Ishikawa (cell line): ENCODE results near the gene EPB41L5.

Experiments used
- CEBPB ChIP-seq: IDR thresholded peaks from 2 replicates; pipeline ENCODE4 v1.6.1; 2012
- CREB1 ChIP-seq: IDR thresholded peaks from 2 replicates; pipeline ENCODE4 v1.6.1; 2012; ENCODE audit warnings: low read depth
- EGR1 ChIP-seq: IDR thresholded peaks from 2 replicates; pipeline ENCODE4 v1.6.1; 2012
- EP300 ChIP-seq: IDR thresholded peaks from 2 replicates; pipeline ENCODE4 v1.6.1; 2012; ENCODE audit warnings: borderline replicate concordance
- FOXM1 ChIP-seq: IDR thresholded peaks from 2 replicates; pipeline ENCODE4 v1.6.1; 2012; ENCODE audit warnings: low read depth, borderline replicate concordance
- MAX ChIP-seq: IDR thresholded peaks from 2 replicates; pipeline ENCODE4 v1.6.1; 2012
- NFIC ChIP-seq: IDR thresholded peaks from 2 replicates; pipeline ENCODE4 v1.6.1; 2012
- RAD21 ChIP-seq: IDR thresholded peaks from 2 replicates; pipeline ENCODE4 v1.6.1; 2012; ENCODE audit warnings: low read depth
- TAF1 ChIP-seq: IDR thresholded peaks from 2 replicates; pipeline ENCODE4 v1.6.1; 2012; ENCODE audit warnings: low read depth, mild to moderate bottlenecking
- TCF12 ChIP-seq: IDR thresholded peaks from 2 replicates; pipeline ENCODE4 v1.6.1; 2012; ENCODE audit warnings: low read depth
- TEAD4 ChIP-seq: IDR thresholded peaks from 2 replicates; pipeline ENCODE4 v1.6.1; 2012
- USF1 ChIP-seq: IDR thresholded peaks from 2 replicates; pipeline ENCODE4 v1.6.1; 2012
- YY1 ChIP-seq: IDR thresholded peaks from 2 replicates; pipeline ENCODE4 v1.6.1; 2012; ENCODE audit warnings: low read depth
- ZBTB7A ChIP-seq: IDR thresholded peaks from 2 replicates; pipeline ENCODE4 v1.6.1; 2012; ENCODE audit warnings: low read depth
- TF ChIP-seq, protein P1 (sequence below): IDR thresholded peaks from 2 replicates; pipeline ENCODE4 v1.6.1; 2012; ENCODE audit warnings: low read depth, mild to moderate bottlenecking

The EPB41L5 gene

DNA sequence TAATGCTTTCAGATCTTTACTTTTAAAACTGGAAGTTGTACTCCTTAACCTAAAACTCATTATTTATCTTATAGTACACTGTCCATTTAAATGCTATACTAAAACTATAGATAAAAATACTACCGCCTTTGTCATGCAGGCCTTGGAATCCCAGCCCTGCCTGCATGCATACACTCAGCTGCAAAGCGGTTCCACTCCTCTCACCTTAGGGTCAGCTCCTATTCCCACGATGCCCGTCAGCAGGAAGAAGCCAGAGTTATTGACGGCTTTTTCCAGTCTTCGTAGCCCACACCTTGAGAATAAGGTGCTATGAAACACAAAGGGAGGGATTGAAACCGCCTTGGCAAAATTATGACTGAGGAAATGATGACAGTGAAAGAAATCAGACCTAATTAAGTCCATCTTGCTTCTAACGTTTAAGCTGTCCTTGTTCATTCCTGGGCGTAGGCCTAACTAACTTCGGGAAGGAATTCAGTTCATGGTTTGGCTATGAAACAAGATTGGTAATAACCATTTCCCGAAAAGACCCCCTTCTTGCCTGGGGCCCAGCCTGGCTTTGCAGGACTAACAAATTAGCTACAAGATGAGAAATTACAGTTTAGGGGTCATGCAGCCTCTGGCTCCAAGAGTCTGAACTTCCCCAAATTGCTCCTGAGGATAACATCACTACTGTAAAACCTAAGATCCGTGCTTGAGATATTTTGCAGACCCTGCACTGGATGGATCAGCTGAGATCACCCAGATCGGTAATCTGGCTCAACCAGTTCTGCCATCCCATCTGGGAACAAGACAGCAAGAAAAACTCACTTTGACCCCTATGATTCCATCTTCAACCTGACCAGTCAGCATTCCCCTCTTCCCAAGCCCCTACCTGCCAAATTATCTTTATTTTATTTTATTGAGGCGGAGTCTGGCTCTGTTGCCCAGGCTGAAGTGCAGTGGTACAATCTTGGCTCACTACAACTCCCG, 17.1 kb downstream of the EPB41L5 start:
- TF ChIP-seq MAX (no peak), ZBTB7A (no peak), RAD21 (no peak), TEAD4 (no peak), YY1 (no peak), TAF1 (no peak), USF1 (no peak), CREB1 (no peak), TCF12 (no peak), EP300 (no peak), FOXM1 (no peak), CEBPB (no peak), NFIC (no peak), EGR1 (no peak)
- TF ChIP-seq, protein P1, sequence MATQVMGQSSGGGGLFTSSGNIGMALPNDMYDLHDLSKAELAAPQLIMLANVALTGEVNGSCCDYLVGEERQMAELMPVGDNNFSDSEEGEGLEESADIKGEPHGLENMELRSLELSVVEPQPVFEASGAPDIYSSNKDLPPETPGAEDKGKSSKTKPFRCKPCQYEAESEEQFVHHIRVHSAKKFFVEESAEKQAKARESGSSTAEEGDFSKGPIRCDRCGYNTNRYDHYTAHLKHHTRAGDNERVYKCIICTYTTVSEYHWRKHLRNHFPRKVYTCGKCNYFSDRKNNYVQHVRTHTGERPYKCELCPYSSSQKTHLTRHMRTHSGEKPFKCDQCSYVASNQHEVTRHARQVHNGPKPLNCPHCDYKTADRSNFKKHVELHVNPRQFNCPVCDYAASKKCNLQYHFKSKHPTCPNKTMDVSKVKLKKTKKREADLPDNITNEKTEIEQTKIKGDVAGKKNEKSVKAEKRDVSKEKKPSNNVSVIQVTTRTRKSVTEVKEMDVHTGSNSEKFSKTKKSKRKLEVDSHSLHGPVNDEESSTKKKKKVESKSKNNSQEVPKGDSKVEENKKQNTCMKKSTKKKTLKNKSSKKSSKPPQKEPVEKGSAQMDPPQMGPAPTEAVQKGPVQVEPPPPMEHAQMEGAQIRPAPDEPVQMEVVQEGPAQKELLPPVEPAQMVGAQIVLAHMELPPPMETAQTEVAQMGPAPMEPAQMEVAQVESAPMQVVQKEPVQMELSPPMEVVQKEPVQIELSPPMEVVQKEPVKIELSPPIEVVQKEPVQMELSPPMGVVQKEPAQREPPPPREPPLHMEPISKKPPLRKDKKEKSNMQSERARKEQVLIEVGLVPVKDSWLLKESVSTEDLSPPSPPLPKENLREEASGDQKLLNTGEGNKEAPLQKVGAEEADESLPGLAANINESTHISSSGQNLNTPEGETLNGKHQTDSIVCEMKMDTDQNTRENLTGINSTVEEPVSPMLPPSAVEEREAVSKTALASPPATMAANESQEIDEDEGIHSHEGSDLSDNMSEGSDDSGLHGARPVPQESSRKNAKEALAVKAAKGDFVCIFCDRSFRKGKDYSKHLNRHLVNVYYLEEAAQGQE, result no peak

DNA sequence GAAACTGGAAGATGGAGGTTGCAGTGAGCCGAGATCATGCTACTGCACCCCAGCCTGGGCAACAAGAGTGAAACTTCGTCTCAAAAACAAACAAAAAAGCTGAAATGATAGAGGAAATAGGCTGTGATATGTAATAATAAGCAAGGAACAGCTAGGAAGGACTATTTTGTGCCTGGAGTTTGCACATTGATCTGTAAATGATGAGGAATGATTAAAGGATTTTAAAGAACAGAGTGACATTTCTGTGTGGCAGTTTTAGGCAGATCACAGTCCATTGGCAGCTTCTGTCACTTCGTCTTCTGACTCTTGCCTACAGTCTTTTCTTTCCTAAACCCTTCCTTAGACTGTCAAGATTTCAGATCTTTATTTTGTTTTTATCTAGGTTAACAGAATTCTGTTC, 19.4 kb downstream of the EPB41L5 start:
- TF ChIP-seq EGR1 (no peak), ZBTB7A (no peak), TCF12 (no peak), YY1 (no peak), CEBPB (no peak), USF1 (no peak), CREB1 (no peak), RAD21 (no peak), TAF1 (no peak), NFIC (no peak), FOXM1 (no peak), EP300 (no peak), MAX (no peak), TEAD4 (no peak)
- TF ChIP-seq, protein P1, result no peak

DNA sequence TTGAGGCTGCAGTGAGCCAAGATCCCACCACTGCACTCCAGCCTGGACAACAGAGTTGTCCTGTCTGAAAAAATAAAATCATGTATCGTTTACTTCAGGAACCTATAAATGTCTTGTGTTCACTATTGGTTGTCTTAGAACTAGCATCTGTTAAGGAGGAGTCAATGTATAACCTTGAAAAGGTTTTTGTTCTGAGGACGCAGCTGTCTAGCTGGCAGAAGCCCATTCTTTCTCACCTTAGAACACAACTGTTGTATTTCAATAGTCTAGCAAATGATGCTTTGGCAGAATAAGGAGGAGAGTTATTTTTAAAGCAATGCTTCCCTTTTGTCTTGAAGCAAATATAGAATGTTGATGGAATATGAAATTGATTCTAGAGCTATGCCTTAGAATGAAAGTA, 21.1 kb downstream of the EPB41L5 start:
- no peak for TF ChIP-seq MAX

DNA sequence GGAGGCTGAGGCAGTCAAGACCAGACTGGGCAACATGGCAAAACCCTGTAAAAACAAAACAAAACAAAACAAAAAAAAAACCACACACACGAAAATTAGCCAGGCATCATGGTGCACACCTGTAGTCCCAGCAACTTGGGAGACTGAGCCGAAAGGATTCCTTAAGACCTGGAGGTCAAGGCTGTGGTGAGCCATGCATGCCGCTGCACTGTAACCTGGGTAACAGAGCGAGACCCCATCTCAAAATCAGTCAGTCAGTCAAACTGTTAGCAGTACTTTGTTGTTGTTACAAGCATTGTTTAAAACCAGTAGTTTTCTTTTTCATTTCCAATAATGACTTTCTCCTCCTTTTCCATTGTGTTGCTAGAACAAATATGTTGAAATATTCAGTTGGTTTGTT, 21.7 kb downstream of the EPB41L5 start:
- TF ChIP-seq, protein P1, result no peak
- TF ChIP-seq ZBTB7A (no peak), FOXM1 (no peak), EP300 (no peak), TCF12 (no peak), TAF1 (no peak), YY1 (no peak), EGR1 (no peak), NFIC (no peak), CEBPB (no peak), USF1 (no peak), TEAD4 (no peak), RAD21 (no peak)
